ENCODE measurements around the gene ERFL. TPM values are rescaled to one million over a fixed set of nuclear protein-coding genes. Genes with fewer than 3 reads are reported as not detected.

Gene ERFL
- total RNA-seq, 2 experiments from 2014 or later, result 1.6 to 6.8 TPM

- Histone ChIP-seq H3K4me3 (ENCODE audit: low read depth, low read length, poor library complexity, severe bottlenecking) (no peak overlapping the region), H3K4me2 (ENCODE audit: low read length) (no peak overlapping the region), H2AFZ (ENCODE audit: low read length) (no peak overlapping the region), H3K9me2 (ENCODE audit: insufficient read depth, low read length) (no peaks in the 10 kb centered on the region), H3K79me2 (ENCODE audit: insufficient read depth, low read depth, low read length) (no peaks in the 10 kb centered on the region), H3K4me1 (ENCODE audit: insufficient read depth, low read length, poor library complexity, severe bottlenecking) (no peaks in the 10 kb centered on the region), H3K36me3 (ENCODE audit: insufficient read depth, low read length) (peaks cover 77% of the 10 kb centered on the region), H3K27ac (ENCODE audit: low read depth, low read length, poor library complexity, severe bottlenecking) (no peak overlapping the region), H3K9me3 (ENCODE audit: low read length) (no peaks in the 10 kb centered on the region), H4K20me1 (ENCODE audit: insufficient read depth, low read length) (no peaks in the 10 kb centered on the region)
- intact Hi-C loops (cut with micrococcal nuclease; ENCODE audit: unreplicated experiment), result no loop called here
- DNase-seq (ENCODE audit: low spot score), result no peak
- TF ChIP-seq CTCF (conservative IDR thresholded peaks at IDR 0.05; ENCODE audit: low read length), result no peak
- TF ChIP-seq EZH2phosphoT487 (IDR thresholded peaks at IDR 0.05; ENCODE audit: borderline replicate concordance, low read depth, low read length), result no peak
- POLR2A ChIA-PET, result no interaction called here
- CTCF ChIA-PET (ENCODE audit: unreplicated experiment), result no interaction called here
- BruUV-seq (replicated peaks), result no TSS peak
These were observed 24.0 kb downstream of the ERFL start for GRCh38 chr19:41904118-41904870.

GRCh38 chr19:41903193-41903953, 24.9 kb downstream of the ERFL start:
- DNase-seq (ENCODE audit: low spot score), result no peak
- ChIA-PET POLR2A (no interaction called here), CTCF (ENCODE audit: unreplicated experiment) (no interaction called here)
- Histone ChIP-seq H3K36me3 (ENCODE audit: insufficient read depth, low read length) (peaks cover 86% of the 10 kb centered on the region), H3K4me1 (ENCODE audit: insufficient read depth, low read length, poor library complexity, severe bottlenecking) (no peaks in the 10 kb centered on the region), H2AFZ (ENCODE audit: low read length) (no peak overlapping the region), H3K27ac (ENCODE audit: low read depth, low read length, poor library complexity, severe bottlenecking) (no peak overlapping the region), H3K79me2 (ENCODE audit: insufficient read depth, low read depth, low read length) (no peaks in the 10 kb centered on the region), H3K4me3 (ENCODE audit: low read depth, low read length, poor library complexity, severe bottlenecking) (no peak overlapping the region), H3K9me2 (ENCODE audit: insufficient read depth, low read length) (no peaks in the 10 kb centered on the region), H3K4me2 (ENCODE audit: low read length) (no peak overlapping the region), H3K9me3 (ENCODE audit: low read length) (no peaks in the 10 kb centered on the region), H4K20me1 (ENCODE audit: insufficient read depth, low read length) (no peaks in the 10 kb centered on the region)
- no peak for TF ChIP-seq CTCF (conservative IDR thresholded peaks at IDR 0.05; ENCODE audit: low read length)
- no peak for TF ChIP-seq EZH2phosphoT487 (IDR thresholded peaks at IDR 0.05; ENCODE audit: borderline replicate concordance, low read depth, low read length)
- no TSS peak for BruUV-seq (replicated peaks)
- intact Hi-C loops (cut with micrococcal nuclease; ENCODE audit: unreplicated experiment), result no loop called here

GRCh38 chr19:41902594-41902993, 25.7 kb downstream of the ERFL start:
- no TSS peak for BruUV-seq (replicated peaks)
- no peaks in the 10 kb centered on the region for H3K9me2 ChIP-seq (ENCODE audit: insufficient read depth, low read length)
- ChIA-PET CTCF (ENCODE audit: unreplicated experiment) (interaction anchor here (0.5 kb wide), 1 partner anchor 1150 kb away, joined by 3 read pairs; no protein-coding TSS in a partner anchor), POLR2A (no interaction called here)
- H3K9me3 ChIP-seq (ENCODE audit: low read length), result no peaks in the 10 kb centered on the region
- H3K79me2 ChIP-seq (ENCODE audit: insufficient read depth, low read depth, low read length), result no peaks in the 10 kb centered on the region
- intact Hi-C loops (cut with micrococcal nuclease; ENCODE audit: unreplicated experiment), result no loop called here
- no peak overlapping the region for H2AFZ ChIP-seq (ENCODE audit: low read length)
- H3K4me1 ChIP-seq (ENCODE audit: insufficient read depth, low read length, poor library complexity, severe bottlenecking), result no peaks in the 10 kb centered on the region
- no peak for DNase-seq (ENCODE audit: low spot score)
- peaks cover 94% of the 10 kb centered on the region for H3K36me3 ChIP-seq (ENCODE audit: insufficient read depth, low read length)
- H3K4me2 ChIP-seq (ENCODE audit: low read length), result no peak overlapping the region
- TF ChIP-seq EZH2phosphoT487 (IDR thresholded peaks at IDR 0.05; ENCODE audit: borderline replicate concordance, low read depth, low read length), result no peak
- no peak for TF ChIP-seq CTCF (conservative IDR thresholded peaks at IDR 0.05; ENCODE audit: low read length)
- H3K4me3 ChIP-seq (ENCODE audit: low read depth, low read length, poor library complexity, severe bottlenecking), result no peak overlapping the region
- no peak overlapping the region for H3K27ac ChIP-seq (ENCODE audit: low read depth, low read length, poor library complexity, severe bottlenecking)
- no peaks in the 10 kb centered on the region for H4K20me1 ChIP-seq (ENCODE audit: insufficient read depth, low read length)

Measured in OCI-LY7 (cell line).